H1 (cell line): ENCODE measurements around the gene FHIT. TPM values are rescaled to one million over a fixed set of nuclear protein-coding genes. Genes with fewer than 3 reads are reported as not detected.

Experiments used
- CTCF ChIP-seq, 3 experiments: IDR thresholded peaks; 1 replicate in 2 of 3; 2 replicates in 1 of 3; pipeline versions ENCODE4 v1.5.1 to v1.6.1; 2011; ENCODE audit warnings: low read length in 3 of 3, mild to moderate bottlenecking in 3 of 3, inconsistent platforms in 2 of 3, low read depth in 1 of 3, moderate library complexity in 1 of 3; ENCODE audit not compliant: insufficient read depth in 1 of 3; ENCODE audit errors: control extremely low read depth in 1 of 3
- polyA plus RNA-seq, 7 experiments: library from polyadenylated mRNA; depleted of rRNA in 3 of 7; stranded (reverse) in 5 of 7; unstranded in 2 of 7; fragments of >200 nt in 5 of 7; fragments of 200-250 nt in 2 of 7; gene quantifications; 1 replicate in 5 of 7; 2 replicates in 1 of 7; 4 replicates in 1 of 7; pipeline versions ENCODE4 v1.2.1 to v1.2.3, GENCODE V29; 2011 to 2013; ENCODE audit warnings: missing spikeins in 2 of 7, mixed read lengths in 2 of 7
- total RNA-seq: library from RNA; stranded (reverse); fragmentation: NEBNext Ultra II Directional; extraction: Animal tissue kit (Norgen Biotek cat#: 25700); gene quantifications from 2 replicates; pipeline ENCODE4 v1.2.1, GENCODE V29; 2021

FHIT gene
- total and polyA plus RNA-seq, 2 of the 8 experiments (the other 6 are each of a cell fraction or from before 2014, with no cell fraction given): 1.2 to 3.2 TPM

GRCh38 chr3:59862686-59863085 is 1388.6 kb downstream of the FHIT start (continued):
- no peak for TF ChIP-seq CTCF (IDR thresholded peaks at IDR 0.05; ENCODE audit: control extremely low read depth in 1 of 3, insufficient read depth in 1 of 3, low read depth in 1 of 3, low read length in 3 of 3)
